Measurements from ENCODE around the gene FRMD3. TPM values are rescaled to one million over a fixed set of nuclear protein-coding genes. Genes with fewer than 3 reads are reported as not detected.

FRMD3 gene
- total and polyA plus RNA-seq, 11 donors, result 28.9 to 195 (median 82.4) TPM

DNA sequence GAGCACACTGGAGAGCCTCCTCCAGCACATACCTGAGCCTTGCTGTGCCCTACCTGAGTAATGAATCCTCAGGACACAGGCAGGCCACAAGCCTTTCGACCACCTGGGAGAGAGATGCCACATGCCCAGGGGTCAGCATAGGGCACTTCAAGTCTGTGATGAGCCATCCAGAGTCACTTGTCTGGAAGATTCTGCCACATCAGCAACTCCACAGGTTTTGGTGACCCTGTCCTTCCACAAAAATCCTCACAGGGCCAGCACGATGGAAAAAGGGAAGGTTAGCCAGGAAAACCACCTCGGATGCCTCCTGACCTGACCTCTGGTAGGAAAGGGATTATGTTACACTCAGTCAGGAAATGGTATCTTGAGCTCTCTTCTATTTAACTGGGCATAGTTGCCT lies 46.8 kb downstream of the FRMD3 start:
- H3K27me3 ChIP-seq, result no peaks in the 10 kb centered on the region
- peaks cover 0 to 15% (median 4%) of the 10 kb centered on the region in 12 donors for H3K4me1 ChIP-seq
- H3K27ac ChIP-seq, result peak overlapping the region in 1 of 12 donors; percentile 13
- H3K4me3 ChIP-seq, result no peak overlapping the region
- H3K36me3 ChIP-seq, result no peaks in the 10 kb centered on the region
- no peaks in the 10 kb centered on the region for H3K9me3 ChIP-seq
- 37 to 62% (median 48%) methylated on average over 2 to 3 of the region's 3 CpGs for WGBS, 4 donors
- ATAC-seq, result no peak
- intact Hi-C loops (cut with DNase I), result no loop called here
- DNase-seq, result no peak
- TF ChIP-seq, protein P1, sequence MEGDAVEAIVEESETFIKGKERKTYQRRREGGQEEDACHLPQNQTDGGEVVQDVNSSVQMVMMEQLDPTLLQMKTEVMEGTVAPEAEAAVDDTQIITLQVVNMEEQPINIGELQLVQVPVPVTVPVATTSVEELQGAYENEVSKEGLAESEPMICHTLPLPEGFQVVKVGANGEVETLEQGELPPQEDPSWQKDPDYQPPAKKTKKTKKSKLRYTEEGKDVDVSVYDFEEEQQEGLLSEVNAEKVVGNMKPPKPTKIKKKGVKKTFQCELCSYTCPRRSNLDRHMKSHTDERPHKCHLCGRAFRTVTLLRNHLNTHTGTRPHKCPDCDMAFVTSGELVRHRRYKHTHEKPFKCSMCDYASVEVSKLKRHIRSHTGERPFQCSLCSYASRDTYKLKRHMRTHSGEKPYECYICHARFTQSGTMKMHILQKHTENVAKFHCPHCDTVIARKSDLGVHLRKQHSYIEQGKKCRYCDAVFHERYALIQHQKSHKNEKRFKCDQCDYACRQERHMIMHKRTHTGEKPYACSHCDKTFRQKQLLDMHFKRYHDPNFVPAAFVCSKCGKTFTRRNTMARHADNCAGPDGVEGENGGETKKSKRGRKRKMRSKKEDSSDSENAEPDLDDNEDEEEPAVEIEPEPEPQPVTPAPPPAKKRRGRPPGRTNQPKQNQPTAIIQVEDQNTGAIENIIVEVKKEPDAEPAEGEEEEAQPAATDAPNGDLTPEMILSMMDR (IDR thresholded peaks at IDR 0.05), result no peak

DNA sequence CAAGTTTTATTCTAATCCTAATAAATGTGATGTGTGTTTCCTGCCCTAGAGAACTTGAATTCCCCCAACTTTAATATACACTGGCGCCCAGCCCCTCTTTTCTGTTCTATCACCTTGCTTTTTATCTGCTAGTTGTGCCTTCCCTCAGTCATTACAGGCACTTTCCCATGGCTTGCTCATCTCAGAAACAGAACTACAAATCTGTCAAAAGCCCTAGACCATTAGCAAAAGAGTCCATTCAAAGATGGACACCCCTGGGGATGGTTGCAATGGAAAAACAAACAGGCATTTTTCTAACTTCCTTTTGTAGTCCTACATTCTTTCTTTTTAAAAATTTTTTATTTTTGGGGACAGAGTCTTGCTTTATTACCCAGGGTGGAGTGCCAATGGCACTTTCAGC lies 48.2 kb downstream of the FRMD3 start:
- intact Hi-C loops (cut with DNase I), result loop anchor here in 1 of 10 donors (5.0 kb wide), 1 partner anchor 47 kb away; the partner anchor contains the start of gene FRMD3
- 93 to 100% (median 98%) methylated on average over 1 of the region's 1 CpG for WGBS, 4 donors

DNA sequence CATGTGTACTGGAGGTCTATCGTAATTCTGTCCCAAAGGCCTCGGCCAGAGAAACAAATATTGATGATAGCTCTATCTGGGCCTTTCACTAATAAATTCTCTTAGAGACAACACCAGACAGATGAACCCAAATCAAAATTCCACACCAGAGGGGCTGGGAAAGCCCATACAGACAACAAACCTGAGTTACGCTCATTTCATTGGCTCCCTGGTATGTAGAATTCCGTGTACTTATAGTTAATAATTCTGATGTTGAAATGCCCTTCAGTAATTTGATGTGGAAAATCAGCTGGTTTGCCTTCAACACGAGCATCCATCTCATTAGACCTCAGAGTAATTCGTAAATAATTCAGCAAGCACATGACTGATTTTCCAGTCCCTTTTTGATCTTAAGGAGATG lies 53.2 kb downstream of the FRMD3 start:
- Histone ChIP-seq H3K27ac (no peak overlapping the region), H3K27me3 (no peaks in the 10 kb centered on the region), H3K4me1 (peaks cover 0 to 5% (median 0%) of the 10 kb centered on the region in 12 donors), H3K36me3 (peaks cover 0 to 2% (median 0%) of the 10 kb centered on the region in 9 donors), H3K4me3 (no peak overlapping the region), H3K9me3 (peaks cover 0 to 5% (median under 1%) of the 10 kb centered on the region in 12 donors)
- 87 to 91% (median 89%) methylated on average over 6 of the region's 6 CpGs for WGBS, 4 donors
- ATAC-seq (no peak), DNase-seq (no peak)
- TF ChIP-seq, protein P1 (IDR thresholded peaks at IDR 0.05), result no peak
- no peak for TF ChIP-seq POLR2A (IDR thresholded peaks at IDR 0.05)
- intact Hi-C loops (cut with DNase I), result loop anchor here in 1 of 10 donors (5.0 kb wide), 1 partner anchor 52 kb away; the partner anchor contains the start of gene FRMD3

More for the DNA sequence above, 48.2 kb downstream of the FRMD3 start:
- Histone ChIP-seq H3K27ac (peak overlapping the region in 3 of 12 donors; percentile 27 to 46 (median 27)), H3K27me3 (no peaks in the 10 kb centered on the region), H3K9me3 (no peaks in the 10 kb centered on the region), H3K4me3 (no peak overlapping the region), H3K36me3 (no peaks in the 10 kb centered on the region), H3K4me1 (peaks cover 0 to 15% (median 4%) of the 10 kb centered on the region in 12 donors)
- TF ChIP-seq, protein P1 (IDR thresholded peaks at IDR 0.05), result no peak
- TF ChIP-seq POLR2A (IDR thresholded peaks at IDR 0.05), result no peak
- no peak for ATAC-seq
- DNase-seq, result no peak

DNA sequence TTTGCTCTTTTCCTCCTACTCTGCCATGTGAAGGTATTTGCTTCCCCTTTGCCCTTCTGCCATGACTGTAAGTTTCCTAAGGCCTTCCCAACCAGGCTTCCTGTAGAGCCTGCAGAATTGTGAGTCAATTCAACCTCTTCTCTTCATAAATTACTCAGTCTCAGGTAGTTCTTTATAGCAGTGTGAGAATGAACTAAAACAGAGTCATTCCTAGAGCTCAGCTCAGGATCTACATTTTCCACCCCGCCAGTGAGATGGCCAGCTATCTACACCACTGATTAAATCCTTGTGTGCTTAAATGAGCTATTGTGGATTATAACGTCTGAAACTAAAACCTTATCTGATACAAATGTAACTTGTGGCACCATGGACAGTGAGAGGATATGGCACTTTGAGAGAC lies 55.0 kb downstream of the FRMD3 start:
- peaks cover 0 to 5% (median 0%) of the 10 kb centered on the region in 12 donors for H3K4me1 ChIP-seq
- ATAC-seq (no peak), DNase-seq (no peak)
- H3K4me3 ChIP-seq, result no peak overlapping the region
- peaks cover 0 to 10% (median 3%) of the 10 kb centered on the region in 12 donors for H3K9me3 ChIP-seq
- H3K27ac ChIP-seq, result no peak overlapping the region
- H3K27me3 ChIP-seq, result no peaks in the 10 kb centered on the region
- peaks cover 0 to 4% (median 0%) of the 10 kb centered on the region in 9 donors for H3K36me3 ChIP-seq
- WGBS, 4 donors, result 66 to 71% (median 67%) methylated on average over 2 of the region's 2 CpGs
- TF ChIP-seq POLR2A (IDR thresholded peaks at IDR 0.05), result no peak
- TF ChIP-seq, protein P1 (IDR thresholded peaks at IDR 0.05), result no peak
- intact Hi-C loops (cut with DNase I), result no loop called here
